OCI-LY3 (cell line): Measurements from ENCODE around the gene HPS3.

Source experiments
- EZH2phosphoT487 ChIP-seq: fragments of 200-600 bp; shearing (Covaris generic); IDR thresholded peaks from 2 replicates; pipeline ENCODE4 v1.6.1; 2018; ENCODE audit warnings: antibody characterized with exemption, mixed run types, low read depth
- TF ChIP-seq, protein P1 (sequence below): fragments of 200-600, 300-600 bp; sonication (generic); IDR thresholded peaks from 2 replicates; pipeline ENCODE4 v1.5.1; 2014; ENCODE audit warnings: antibody characterized with exemption, low read length, low read depth

DNA sequence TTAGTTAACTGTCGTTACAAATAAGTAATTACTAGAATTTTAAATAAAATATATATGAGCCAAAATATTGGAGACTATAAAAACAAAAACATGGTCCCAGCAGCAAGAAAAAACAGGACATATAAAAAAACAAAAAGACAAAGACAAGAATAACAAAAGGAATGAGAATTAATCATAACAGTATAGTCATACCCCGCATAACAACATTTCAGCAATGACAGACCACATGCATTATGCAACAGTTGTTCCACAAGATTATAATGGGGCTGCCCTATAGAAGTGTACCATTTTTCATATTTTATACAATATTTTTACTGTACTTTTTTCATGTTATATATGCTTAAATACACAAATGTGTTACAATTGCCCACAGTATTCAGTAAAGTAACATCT is 48.7 kb upstream of the HPS3 start:
- TF ChIP-seq, protein P1, sequence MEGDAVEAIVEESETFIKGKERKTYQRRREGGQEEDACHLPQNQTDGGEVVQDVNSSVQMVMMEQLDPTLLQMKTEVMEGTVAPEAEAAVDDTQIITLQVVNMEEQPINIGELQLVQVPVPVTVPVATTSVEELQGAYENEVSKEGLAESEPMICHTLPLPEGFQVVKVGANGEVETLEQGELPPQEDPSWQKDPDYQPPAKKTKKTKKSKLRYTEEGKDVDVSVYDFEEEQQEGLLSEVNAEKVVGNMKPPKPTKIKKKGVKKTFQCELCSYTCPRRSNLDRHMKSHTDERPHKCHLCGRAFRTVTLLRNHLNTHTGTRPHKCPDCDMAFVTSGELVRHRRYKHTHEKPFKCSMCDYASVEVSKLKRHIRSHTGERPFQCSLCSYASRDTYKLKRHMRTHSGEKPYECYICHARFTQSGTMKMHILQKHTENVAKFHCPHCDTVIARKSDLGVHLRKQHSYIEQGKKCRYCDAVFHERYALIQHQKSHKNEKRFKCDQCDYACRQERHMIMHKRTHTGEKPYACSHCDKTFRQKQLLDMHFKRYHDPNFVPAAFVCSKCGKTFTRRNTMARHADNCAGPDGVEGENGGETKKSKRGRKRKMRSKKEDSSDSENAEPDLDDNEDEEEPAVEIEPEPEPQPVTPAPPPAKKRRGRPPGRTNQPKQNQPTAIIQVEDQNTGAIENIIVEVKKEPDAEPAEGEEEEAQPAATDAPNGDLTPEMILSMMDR = no peak
- TF ChIP-seq EZH2phosphoT487 = no peak
